Lower leg skin (tissue), 4 donors: ENCODE data around the gene STEAP1B. TPM values are rescaled to one million over a fixed set of nuclear protein-coding genes. Genes with fewer than 3 reads are reported as not detected.
"Not testable (repeated sequence)": the region's sequence is repeated elsewhere in the genome, so short reads cannot be mapped to it uniquely, and the experiment has no call there.

Source experiments
- DNase-seq, 2 donors: peaks; one replicate each; pipeline ENCODE4 v3.0.0-alpha.2; 2019; ENCODE audit warnings: low spot score in 2 of 2
- H3K4me3 ChIP-seq: fragments of 200-600 bp; sonication (generic); 2 replicates; pipeline ENCODE4 v1.5.1; 2017; ENCODE audit warnings: mild to moderate bottlenecking, low read depth; ENCODE audit not compliant: poor library complexity, severe bottlenecking
- POLR2A ChIP-seq, 2 donors: fragments of 450-650 bp; IDR thresholded peaks; one replicate each; pipeline ENCODE4 v1.6.1; 2016 to 2017; ENCODE audit warnings: antibody characterized with exemption in 2 of 2, mild to moderate bottlenecking in 1 of 2, moderate library complexity in 1 of 2
- WGBS, 2 donors: methylation state at CpG; one replicate each; pipeline ENCODE4 v1.1.5; 2018; 5-methylcytosine and 5-hydroxymethylcytosine counted together
- intact Hi-C: fragments of 100-400 bp; cut with DNase I; formaldehyde crosslinking; loops from one replicate; pipeline ENCODE4 v1.15.0; 2023; ENCODE audit warnings: low total_unique reads
- total RNA-seq, 4 donors: library from RNA; depleted of rRNA; stranded (reverse); fragments of >200 nt; gene quantifications; one replicate each; pipeline ENCODE4 v1.1.0, GENCODE V29; 2016
- TF ChIP-seq, protein P1 (sequence below), 3 donors: fragments of 450-650 bp; IDR thresholded peaks; one replicate each; pipeline ENCODE4 v1.5.1; 2016; ENCODE audit warnings: antibody characterized with exemption in 3 of 3, mild to moderate bottlenecking in 3 of 3, moderate library complexity in 2 of 3

STEAP1B gene
- total RNA-seq, 4 donors from 2014 or later, result 0.29 to 1.4 TPM; not detected in 2

DNA sequence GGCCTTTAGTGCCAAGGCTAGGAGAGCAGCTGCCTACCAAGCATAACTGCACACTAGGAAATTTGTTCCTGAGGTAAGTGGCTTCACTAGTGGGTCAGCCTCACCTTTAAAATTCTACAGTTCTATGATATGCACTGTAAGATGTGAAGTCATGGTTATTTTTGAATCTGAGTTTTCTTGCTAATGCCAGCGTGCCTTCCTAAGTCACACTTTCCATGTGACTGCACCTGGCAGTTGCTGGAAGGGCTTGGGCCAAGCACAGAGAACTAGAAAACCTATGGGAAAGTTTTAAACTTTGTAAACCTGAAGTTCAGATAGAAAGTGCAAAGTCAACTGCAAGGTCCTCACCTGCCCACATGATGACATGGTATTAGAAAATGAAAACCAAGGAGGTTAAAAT lies 42.5 kb downstream of the STEAP1B start:
- intact Hi-C loops, result no loop called here
- TF ChIP-seq, protein P1, sequence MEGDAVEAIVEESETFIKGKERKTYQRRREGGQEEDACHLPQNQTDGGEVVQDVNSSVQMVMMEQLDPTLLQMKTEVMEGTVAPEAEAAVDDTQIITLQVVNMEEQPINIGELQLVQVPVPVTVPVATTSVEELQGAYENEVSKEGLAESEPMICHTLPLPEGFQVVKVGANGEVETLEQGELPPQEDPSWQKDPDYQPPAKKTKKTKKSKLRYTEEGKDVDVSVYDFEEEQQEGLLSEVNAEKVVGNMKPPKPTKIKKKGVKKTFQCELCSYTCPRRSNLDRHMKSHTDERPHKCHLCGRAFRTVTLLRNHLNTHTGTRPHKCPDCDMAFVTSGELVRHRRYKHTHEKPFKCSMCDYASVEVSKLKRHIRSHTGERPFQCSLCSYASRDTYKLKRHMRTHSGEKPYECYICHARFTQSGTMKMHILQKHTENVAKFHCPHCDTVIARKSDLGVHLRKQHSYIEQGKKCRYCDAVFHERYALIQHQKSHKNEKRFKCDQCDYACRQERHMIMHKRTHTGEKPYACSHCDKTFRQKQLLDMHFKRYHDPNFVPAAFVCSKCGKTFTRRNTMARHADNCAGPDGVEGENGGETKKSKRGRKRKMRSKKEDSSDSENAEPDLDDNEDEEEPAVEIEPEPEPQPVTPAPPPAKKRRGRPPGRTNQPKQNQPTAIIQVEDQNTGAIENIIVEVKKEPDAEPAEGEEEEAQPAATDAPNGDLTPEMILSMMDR (IDR thresholded peaks at IDR 0.05), result no peak
- TF ChIP-seq POLR2A (IDR thresholded peaks at IDR 0.05), result no peak
- WGBS, 2 donors, result 43 to 65% methylated on average over 1 of the region's 1 CpG
- no peak for DNase-seq
- no peak overlapping the region for H3K4me3 ChIP-seq

DNA sequence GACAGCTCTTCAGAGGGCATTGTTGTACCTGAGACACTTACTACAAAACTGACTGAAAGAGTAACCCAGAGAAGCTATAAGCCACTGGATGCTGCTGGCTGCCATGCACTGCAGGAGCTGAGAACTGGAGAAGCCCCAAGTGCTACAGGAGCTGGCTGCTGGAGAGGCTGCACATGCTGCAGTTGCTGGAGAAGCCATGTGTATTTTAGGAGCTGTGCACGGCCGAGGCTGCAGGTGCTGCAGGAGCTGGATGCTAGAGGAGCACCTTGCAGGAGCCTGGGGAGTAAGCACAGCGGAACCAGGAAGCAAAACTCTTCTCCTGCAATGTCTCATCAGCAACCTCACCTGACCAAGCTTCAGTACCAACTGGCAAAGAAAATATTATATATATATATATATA lies 45.5 kb downstream of the STEAP1B start:
- intact Hi-C loops, result no loop called here
- H3K4me3 ChIP-seq, result no peak overlapping the region
- no peak for DNase-seq
- WGBS, 2 donors, result 80 to 82% methylated on average over 3 of the region's 3 CpGs
- TF ChIP-seq, protein P1 (IDR thresholded peaks at IDR 0.05), result no peak
- TF ChIP-seq POLR2A (IDR thresholded peaks at IDR 0.05), result no peak

DNA sequence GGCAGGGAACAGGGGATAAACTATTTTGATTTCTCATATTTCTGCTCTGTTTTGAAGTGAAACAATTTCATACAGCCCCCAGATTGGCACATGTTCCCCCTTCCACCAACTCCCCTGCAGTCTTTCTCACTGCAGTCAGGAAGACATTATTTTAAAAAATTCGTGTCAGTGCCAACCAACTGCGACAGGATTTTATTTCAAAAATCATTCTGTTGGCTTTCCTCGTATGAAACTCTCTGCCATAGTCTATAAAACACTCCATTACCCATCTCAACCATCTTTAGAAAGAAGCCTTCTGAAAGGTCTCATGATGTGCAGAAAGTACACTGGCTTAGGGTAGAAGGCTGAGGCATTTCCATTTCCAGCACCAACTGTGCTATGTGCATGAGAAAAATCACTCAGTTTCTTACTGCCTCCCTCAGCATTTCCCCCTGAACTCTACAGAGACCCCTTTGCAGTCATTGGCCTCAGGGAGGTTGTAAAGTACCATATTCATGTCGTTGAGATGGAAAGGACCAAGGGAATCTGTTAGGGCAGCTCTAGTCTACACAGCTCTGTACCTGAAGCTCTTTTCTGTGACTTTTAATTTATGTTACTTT lies 46.9 kb downstream of the STEAP1B start:
- TF ChIP-seq, protein P1 (IDR thresholded peaks at IDR 0.05), result no peak
- no peak for TF ChIP-seq POLR2A (IDR thresholded peaks at IDR 0.05)
- intact Hi-C loops, result no loop called here
- no peak overlapping the region for H3K4me3 ChIP-seq
- WGBS, 2 donors, result 40 to 51% methylated on average over 4 of the region's 4 CpGs
- DNase-seq, result no peak

DNA sequence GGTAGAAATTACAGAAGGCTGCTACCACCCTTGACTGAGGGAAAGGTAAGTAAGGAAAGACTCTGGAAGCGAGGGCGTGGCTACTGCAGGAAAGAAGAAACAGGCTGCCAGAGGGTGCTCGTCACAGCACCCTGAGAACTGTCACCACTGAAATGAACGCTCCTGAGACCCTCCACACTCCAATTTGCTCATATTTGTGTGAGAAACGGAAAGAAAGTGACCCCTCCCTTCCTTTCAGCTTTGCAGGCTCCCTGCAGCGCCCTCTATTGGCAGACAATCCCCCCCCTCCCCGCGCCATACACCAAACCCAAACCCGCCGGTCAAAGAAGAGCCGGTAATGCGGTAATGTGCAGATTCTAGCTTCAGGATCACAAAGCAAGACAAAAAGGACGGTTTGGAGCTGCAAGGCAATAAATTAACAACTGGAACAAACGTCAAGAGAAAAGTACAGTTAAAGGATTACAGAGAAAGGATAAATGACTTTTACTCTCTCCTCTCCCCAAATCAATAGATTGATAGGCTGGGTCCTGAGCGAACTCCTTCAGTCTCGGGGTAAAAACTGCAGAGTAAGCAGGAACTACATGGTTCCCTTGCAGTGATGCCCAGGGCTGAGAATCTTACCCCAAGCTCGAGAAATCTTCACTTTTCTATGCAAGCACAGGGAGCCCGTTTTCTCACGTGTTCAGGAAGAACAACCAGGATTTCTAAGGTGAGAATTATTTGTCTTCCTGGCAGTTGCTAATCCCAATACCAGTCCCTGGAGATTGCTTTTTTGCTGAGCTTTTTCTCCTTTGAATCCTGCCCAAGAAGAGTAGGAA lies 47.6 kb downstream of the STEAP1B start:
- WGBS, 2 donors, result 15 to 25% methylated on average over 19 of the region's 19 CpGs
- no peak overlapping the region for H3K4me3 ChIP-seq
- intact Hi-C loops, result no loop called here
- DNase-seq, result peak; percentile 38 to 89
- TF ChIP-seq, protein P1 (IDR thresholded peaks at IDR 0.05), result no peak
- no peak for TF ChIP-seq POLR2A (IDR thresholded peaks at IDR 0.05)

DNA sequence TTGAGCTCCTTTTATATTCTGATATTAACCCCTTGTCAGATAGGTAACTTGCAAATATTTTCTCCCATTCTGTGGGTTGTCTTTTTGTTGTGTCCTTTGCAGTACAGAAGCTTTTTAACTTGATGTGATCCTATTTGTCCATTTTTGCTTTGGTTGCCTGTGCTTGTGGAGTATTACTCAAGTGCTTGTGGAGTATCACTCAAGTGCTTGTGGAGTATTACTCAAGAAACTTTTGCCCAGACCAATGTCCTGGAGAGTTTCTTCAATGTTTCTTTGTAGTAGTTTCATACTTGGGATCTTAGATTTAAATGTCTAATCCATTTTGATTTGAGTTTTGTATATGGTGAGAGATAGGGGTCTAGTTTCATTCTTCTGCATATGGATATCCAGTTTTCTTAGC lies 50.0 kb downstream of the STEAP1B start:
- H3K4me3 ChIP-seq, DNase-seq, intact Hi-C loops: not testable (repeated sequence)

DNA sequence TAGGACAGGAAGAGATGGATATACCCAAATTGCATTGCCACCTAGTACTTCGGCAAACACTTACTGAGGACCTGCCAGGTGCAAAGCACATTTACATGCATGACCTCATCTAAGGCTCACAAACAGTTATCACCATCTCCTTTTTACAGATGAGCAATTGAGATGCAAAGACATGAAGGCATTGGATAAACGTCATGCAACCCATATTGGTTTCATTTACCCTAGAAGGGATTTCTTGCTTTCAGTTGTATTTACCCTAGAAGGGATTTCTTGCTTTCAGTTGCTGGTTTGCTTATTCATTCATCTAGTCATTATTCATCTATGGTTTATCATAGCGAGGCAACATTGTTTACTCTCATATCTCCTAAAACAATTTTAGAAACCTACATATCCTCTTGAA lies 52.2 kb downstream of the STEAP1B start:
- intact Hi-C loops, result no loop called here
- DNase-seq, result no peak
- no peak for TF ChIP-seq POLR2A (IDR thresholded peaks at IDR 0.05)
- TF ChIP-seq, protein P1 (IDR thresholded peaks at IDR 0.05), result no peak
- WGBS, 2 donors, result 75 to 76% methylated on average over 3 of the region's 3 CpGs
- no peak overlapping the region for H3K4me3 ChIP-seq
